Activated T-helper 2 cell treated with anti-CD3 and anti-CD28 coated beads, Interferon-gamma antibody, Interleukin-2, Interleukin-4, amounts not matched to agents 10 μg/mL and 5 μg/mL and 100 μg/mL, durations not matched to agents 14 hours and 24 hours and 36 hours (primary cell): ENCODE measurements around the gene RARRES1. TPM values are rescaled to one million over a fixed set of nuclear protein-coding genes. Genes with fewer than 3 reads are reported as not detected.
A peak's percentile ranks its signal among the peaks of the same experiment; 100 is the strongest.

ENCODE experiments used
- DNase-seq: peaks from one replicate; pipeline ENCODE4 v3.0.0; 2021; ENCODE audit warnings: low spot score
- H3K27ac Mint-ChIP-seq: one replicate; pipeline ENCODE4 v1.8.0; 2021; ENCODE audit warnings: mixed read lengths
- H3K27me3 Mint-ChIP-seq: one replicate; pipeline ENCODE4 v1.8.0; 2021; ENCODE audit warnings: low read depth, mixed read lengths
- H3K36me3 Mint-ChIP-seq: one replicate; pipeline ENCODE4 v1.8.0; 2021; ENCODE audit warnings: low read depth, mixed read lengths
- H3K4me1 Mint-ChIP-seq: one replicate; pipeline ENCODE4 v1.8.0; 2021; ENCODE audit warnings: low read depth, mixed read lengths
- H3K4me3 Mint-ChIP-seq: one replicate; pipeline ENCODE4 v1.8.0; 2021; ENCODE audit warnings: low read depth, mild to moderate bottlenecking, moderate library complexity, mixed read lengths
- H3K9me3 Mint-ChIP-seq: one replicate; pipeline ENCODE4 v1.8.0; 2021; ENCODE audit warnings: mixed read lengths
- intact Hi-C: fragments of 100-400 bp; cut with micrococcal nuclease; formaldehyde crosslinking; loops from one replicate; pipeline ENCODE4 v1.15.1; 2023
- total RNA-seq: library from RNA; stranded (reverse); gene quantifications from 2 replicates; pipeline ENCODE4 v1.2.3, GENCODE V29; 2022

RARRES1 gene
- total RNA-seq, 1 donor from 2014 or later = 0.21 TPM

- Mint-ChIP-seq H3K9me3 (no peaks in the 10 kb centered on the region), H3K4me1 (peaks cover 9% of the 10 kb centered on the region), H3K36me3 (peaks cover 52% of the 10 kb centered on the region)
Measured at GRCh38 chr3:158659454-158660237, 72.6 kb downstream of the RARRES1 start.

GRCh38 chr3:158658889-158659288 is 73.4 kb downstream of the RARRES1 start:
- peaks cover 47% of the 10 kb centered on the region for H3K36me3 Mint-ChIP-seq
- no peak for DNase-seq
- H3K9me3 Mint-ChIP-seq = no peaks in the 10 kb centered on the region
- intact Hi-C loops = loop anchor here (1.0 to 2.0 kb wide), 2 partner anchors 14 to 132 kb away; partner anchors contain the start of gene LXN
- H3K27ac Mint-ChIP-seq = no peak overlapping the region
- no peaks in the 10 kb centered on the region for H3K27me3 Mint-ChIP-seq
- no peak overlapping the region for H3K4me3 Mint-ChIP-seq
- peaks cover 9% of the 10 kb centered on the region for H3K4me1 Mint-ChIP-seq

More at GRCh38 chr3:158659454-158660237, 72.6 kb downstream of the RARRES1 start:
- DNase-seq = peak; percentile 38
- Mint-ChIP-seq H3K4me3 (no peak overlapping the region), H3K27ac (peak overlapping the region; percentile 55), H3K27me3 (no peaks in the 10 kb centered on the region)
- intact Hi-C loops = loop anchor here (1.0 to 2.0 kb wide), 2 partner anchors 13 to 132 kb away; partner anchors contain the start of gene LXN

GRCh38 chr3:158652463-158652862 is 79.8 kb downstream of the RARRES1 start:
- H3K4me3 Mint-ChIP-seq = no peak overlapping the region

GRCh38 chr3:158651192-158651591 is 81.1 kb downstream of the RARRES1 start:
- H3K4me1 Mint-ChIP-seq = peaks cover 12% of the 10 kb centered on the region
- no peak for DNase-seq
- H3K36me3 Mint-ChIP-seq = peaks cover 60% of the 10 kb centered on the region
- intact Hi-C loops = no loop called here
- no peak overlapping the region for H3K4me3 Mint-ChIP-seq
- H3K27me3 Mint-ChIP-seq = no peaks in the 10 kb centered on the region
- no peak overlapping the region for H3K27ac Mint-ChIP-seq
- H3K9me3 Mint-ChIP-seq = no peaks in the 10 kb centered on the region

More at GRCh38 chr3:158652463-158652862, 79.8 kb downstream of the RARRES1 start:
- no peaks in the 10 kb centered on the region for H3K27me3 Mint-ChIP-seq
- H3K27ac Mint-ChIP-seq = no peak overlapping the region
- H3K36me3 Mint-ChIP-seq = peaks cover 58% of the 10 kb centered on the region
- DNase-seq = no peak
- intact Hi-C loops = no loop called here
- H3K9me3 Mint-ChIP-seq = no peaks in the 10 kb centered on the region
- peaks cover 5% of the 10 kb centered on the region for H3K4me1 Mint-ChIP-seq

GRCh38 chr3:158649791-158650190 is 82.5 kb downstream of the RARRES1 start:
- DNase-seq = no peak
- Mint-ChIP-seq H3K27me3 (no peaks in the 10 kb centered on the region), H3K27ac (no peak overlapping the region), H3K9me3 (no peaks in the 10 kb centered on the region), H3K4me3 (no peak overlapping the region), H3K4me1 (peaks cover 23% of the 10 kb centered on the region), H3K36me3 (peaks cover 55% of the 10 kb centered on the region)
- intact Hi-C loops = loop anchor here (10.0 kb wide), 1 partner anchor 535 kb away; the partner anchor contains the start of gene RSRC1

Other genes with a start within 250 kb of the RARRES1 start
- 2.2 and 3.4 TPM in 2 replicates for gene MLF1, start 161.3 kb downstream of the RARRES1 start, total RNA-seq
- 59.1 and 60.9 TPM in 2 replicates for gene GFM1, start 87.9 kb downstream of the RARRES1 start, total RNA-seq
- gene LXN, start 59.8 kb downstream of the RARRES1 start, total RNA-seq = 25.8 and 27.2 TPM in 2 replicates
- gene MFSD1, start 69.6 kb upstream of the RARRES1 start, total RNA-seq = 20.2 and 24.1 TPM in 2 replicates